ENCODE data around the gene ZNF18.

ZNF18 gene

GRCh38 chr17:11950771-11951519, 46.3 kb downstream of the ZNF18 start:
- no peak for TF ChIP-seq CTCF (IDR thresholded peaks at IDR 0.05)

GRCh38 chr17:11948789-11949188, 48.5 kb downstream of the ZNF18 start:
- no peak for TF ChIP-seq CTCF (IDR thresholded peaks at IDR 0.05)

- no peak for TF ChIP-seq CTCF (IDR thresholded peaks at IDR 0.05)
These were observed 52.7 kb downstream of the ZNF18 start for GRCh38 chr17:11944587-11944986.

GRCh38 chr17:11943759-11944347, 53.4 kb downstream of the ZNF18 start:
- TF ChIP-seq CTCF (IDR thresholded peaks at IDR 0.05) = no peak

GRCh38 chr17:11940904-11941303, 56.4 kb downstream of the ZNF18 start:
- TF ChIP-seq CTCF (IDR thresholded peaks at IDR 0.05) = no peak

- TF ChIP-seq CTCF (IDR thresholded peaks at IDR 0.05) = peak; percentile 98
These were observed 61.4 kb downstream of the ZNF18 start for GRCh38 chr17:11935734-11936406.

- TF ChIP-seq CTCF (IDR thresholded peaks at IDR 0.05) = no peak
These were observed 64.9 kb downstream of the ZNF18 start for GRCh38 chr17:11932337-11932898.
